WTC11 (cell line): ENCODE measurements around the gene KIAA1586. TPM values are rescaled to one million over a fixed set of nuclear protein-coding genes. Genes with fewer than 3 reads are reported as not detected.

Source experiments
- ATAC-seq: fragments of 200-7000 bp; cut with Tn5 transposase; 2 replicates; pipeline ENCODE4 v1.10.0; 2021; ENCODE audit warnings: mild to moderate bottlenecking, moderate library complexity
- CTCF ChIA-PET: fragments of 300-600 bp; sonication (Branson Sonifier 250); formaldehyde crosslinking; loops from one replicate; lab custom pipeline; 2021; ENCODE audit warnings: antibody characterized with exemption; lab: Charles Lee
- POLR2A ChIA-PET: fragments of 350-600 bp; sonication (Branson Sonifier 250); formaldehyde crosslinking; loops from one replicate; lab custom pipeline; 2021; ENCODE audit warnings: antibody characterized with exemption; lab: Charles Lee
- DNase-seq: peaks from one replicate; pipeline ENCODE4 v3.0.0; 2021; ENCODE audit warnings: low spot score
- H3K27ac Mint-ChIP-seq: 2 replicates; pipeline ENCODE4 v1.8.0; 2021; ENCODE audit warnings: mixed read lengths
- H3K27me3 Mint-ChIP-seq: 2 replicates; pipeline ENCODE4 v1.8.0; 2021; ENCODE audit warnings: low read depth, mild to moderate bottlenecking, moderate library complexity, mixed read lengths
- H3K36me3 Mint-ChIP-seq: 2 replicates; pipeline ENCODE4 v1.8.0; 2021; ENCODE audit warnings: mixed read lengths
- H3K4me1 Mint-ChIP-seq: 2 replicates; pipeline ENCODE4 v1.8.0; 2022; ENCODE audit warnings: mixed read lengths
- H3K4me3 Mint-ChIP-seq: 2 replicates; pipeline ENCODE4 v1.8.0; 2021; ENCODE audit warnings: mild to moderate bottlenecking, moderate library complexity, mixed read lengths
- H3K9me3 Mint-ChIP-seq: 2 replicates; pipeline ENCODE4 v1.8.0; 2021; ENCODE audit warnings: mixed read lengths
- CBFB ChIP-seq: sonication (generic); formaldehyde crosslinking; IDR thresholded peaks from 2 replicates; pipeline ENCODE4 v1.8.1; 2022; ENCODE audit warnings: mild to moderate bottlenecking, low read depth, missing genetic modification reagents
- ERG ChIP-seq: fragments of 250-450 bp; sonication (Bioruptor Pico); IDR thresholded peaks from 2 replicates; pipeline ENCODE4 v1.8.0; 2021; ENCODE audit warnings: mild to moderate bottlenecking
- JAZF1 ChIP-seq: fragments of 250-450 bp; sonication (Bioruptor Pico); IDR thresholded peaks from 2 replicates; pipeline ENCODE4 v1.9.0; 2021; ENCODE audit warnings: moderate library complexity, mild to moderate bottlenecking, inconsistent platforms
- MYBL2 ChIP-seq: sonication (generic); formaldehyde crosslinking; IDR thresholded peaks from 2 replicates; pipeline ENCODE4 v1.8.1; 2023; ENCODE audit warnings: mild to moderate bottlenecking, moderate library complexity, missing genetic modification reagents
- NFE2L1 ChIP-seq: sonication (generic); formaldehyde crosslinking; IDR thresholded peaks from 2 replicates; pipeline ENCODE4 v1.8.1; 2023; ENCODE audit warnings: missing genetic modification reagents
- NR2C2 ChIP-seq: sonication (generic); formaldehyde crosslinking; IDR thresholded peaks from 2 replicates; pipeline ENCODE4 v1.8.0; 2022; ENCODE audit warnings: mild to moderate bottlenecking, missing genetic modification reagents
- NR3C1 ChIP-seq: sonication (generic); formaldehyde crosslinking; conservative IDR thresholded peaks from 2 replicates; pipeline ENCODE4 v1.8.1; 2023; ENCODE audit warnings: low read depth, mild to moderate bottlenecking, missing genetic modification reagents
- PREB ChIP-seq: sonication (generic); formaldehyde crosslinking; IDR thresholded peaks from 2 replicates; pipeline ENCODE4 v1.8.1; 2022; ENCODE audit warnings: mild to moderate bottlenecking, missing genetic modification reagents, moderate library complexity, borderline replicate concordance
- SMAD3 ChIP-seq: sonication (generic); formaldehyde crosslinking; IDR thresholded peaks from 2 replicates; pipeline ENCODE4 v1.8.0; 2022; ENCODE audit warnings: missing genetic modification reagents, mild to moderate bottlenecking, borderline replicate concordance
- ZNF425 ChIP-seq: fragments of 250-450 bp; sonication (Bioruptor Pico); conservative IDR thresholded peaks from 2 replicates; pipeline ENCODE4 v1.9.0; 2021; ENCODE audit warnings: mild to moderate bottlenecking
- total RNA-seq: library from RNA; stranded (reverse); gene quantifications from 3 replicates; pipeline ENCODE4 v1.2.3, GENCODE V29; 2021
- TF ChIP-seq, protein P1 (sequence below): sonication (generic); formaldehyde crosslinking; IDR thresholded peaks from 2 replicates; pipeline ENCODE4 v1.8.1; 2023; ENCODE audit warnings: mild to moderate bottlenecking, missing genetic modification reagents, moderate library complexity
- TF ChIP-seq, protein P2 (sequence below): sonication (generic); formaldehyde crosslinking; IDR thresholded peaks from 2 replicates; pipeline ENCODE4 v1.8.1; 2023; ENCODE audit warnings: mild to moderate bottlenecking, missing genetic modification reagents
- TF ChIP-seq, protein P3 (sequence below): sonication (generic); formaldehyde crosslinking; IDR thresholded peaks from 2 replicates; pipeline ENCODE4 v1.8.0; 2022; ENCODE audit warnings: mild to moderate bottlenecking, missing genetic modification reagents
- TF ChIP-seq, protein P4 (sequence below): sonication (generic); formaldehyde crosslinking; IDR thresholded peaks from 2 replicates; pipeline ENCODE4 v1.8.1; 2022; ENCODE audit warnings: missing genetic modification reagents, borderline replicate concordance
- TF ChIP-seq, protein P5 (sequence below): sonication (generic); formaldehyde crosslinking; conservative IDR thresholded peaks from 2 replicates; pipeline ENCODE4 v1.8.1; 2022; ENCODE audit warnings: mild to moderate bottlenecking, missing genetic modification reagents

The KIAA1586 gene
- total RNA-seq, 1 experiment from 2014 or later = 17.2 TPM

GRCh38 chr6:57024321-57024720, 22.2 kb upstream of the KIAA1586 start:
- Mint-ChIP-seq H3K36me3 (peaks cover 15% of the 10 kb centered on the region), H3K27me3 (peaks cover 22% of the 10 kb centered on the region), H3K4me3 (no peak overlapping the region), H3K27ac (peak overlapping the region; percentile 77), H3K4me1 (peaks cover 52% of the 10 kb centered on the region), H3K9me3 (peaks cover 21% of the 10 kb centered on the region)
- CTCF ChIA-PET = interaction anchor here (1.3 to 2.4 kb wide), 3 partner anchors 69 to 180 kb away, joined by 3 to 15 read pairs (median 10); partner anchors contain the start of gene BEND6
- POLR2A ChIA-PET = interaction anchor here (0.6 kb wide), 1 partner anchor 148 kb away, joined by 3 read pairs; no protein-coding TSS in a partner anchor
- ATAC-seq (peak; percentile 50), DNase-seq (no peak)
- no peak for TF ChIP-seq SMAD3 (CRISPR knock-in tag)
- no peak for TF ChIP-seq ZNF425 (CRISPR knock-in tag)
- TF ChIP-seq JAZF1 = no peak
- no peak for TF ChIP-seq MYBL2
- TF ChIP-seq, protein P1, sequence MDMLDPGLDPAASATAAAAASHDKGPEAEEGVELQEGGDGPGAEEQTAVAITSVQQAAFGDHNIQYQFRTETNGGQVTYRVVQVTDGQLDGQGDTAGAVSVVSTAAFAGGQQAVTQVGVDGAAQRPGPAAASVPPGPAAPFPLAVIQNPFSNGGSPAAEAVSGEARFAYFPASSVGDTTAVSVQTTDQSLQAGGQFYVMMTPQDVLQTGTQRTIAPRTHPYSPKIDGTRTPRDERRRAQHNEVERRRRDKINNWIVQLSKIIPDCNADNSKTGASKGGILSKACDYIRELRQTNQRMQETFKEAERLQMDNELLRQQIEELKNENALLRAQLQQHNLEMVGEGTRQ = no peak
- TF ChIP-seq, protein P2, sequence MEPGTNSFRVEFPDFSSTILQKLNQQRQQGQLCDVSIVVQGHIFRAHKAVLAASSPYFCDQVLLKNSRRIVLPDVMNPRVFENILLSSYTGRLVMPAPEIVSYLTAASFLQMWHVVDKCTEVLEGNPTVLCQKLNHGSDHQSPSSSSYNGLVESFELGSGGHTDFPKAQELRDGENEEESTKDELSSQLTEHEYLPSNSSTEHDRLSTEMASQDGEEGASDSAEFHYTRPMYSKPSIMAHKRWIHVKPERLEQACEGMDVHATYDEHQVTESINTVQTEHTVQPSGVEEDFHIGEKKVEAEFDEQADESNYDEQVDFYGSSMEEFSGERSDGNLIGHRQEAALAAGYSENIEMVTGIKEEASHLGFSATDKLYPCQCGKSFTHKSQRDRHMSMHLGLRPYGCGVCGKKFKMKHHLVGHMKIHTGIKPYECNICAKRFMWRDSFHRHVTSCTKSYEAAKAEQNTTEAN = no peak
- TF ChIP-seq, protein P3, sequence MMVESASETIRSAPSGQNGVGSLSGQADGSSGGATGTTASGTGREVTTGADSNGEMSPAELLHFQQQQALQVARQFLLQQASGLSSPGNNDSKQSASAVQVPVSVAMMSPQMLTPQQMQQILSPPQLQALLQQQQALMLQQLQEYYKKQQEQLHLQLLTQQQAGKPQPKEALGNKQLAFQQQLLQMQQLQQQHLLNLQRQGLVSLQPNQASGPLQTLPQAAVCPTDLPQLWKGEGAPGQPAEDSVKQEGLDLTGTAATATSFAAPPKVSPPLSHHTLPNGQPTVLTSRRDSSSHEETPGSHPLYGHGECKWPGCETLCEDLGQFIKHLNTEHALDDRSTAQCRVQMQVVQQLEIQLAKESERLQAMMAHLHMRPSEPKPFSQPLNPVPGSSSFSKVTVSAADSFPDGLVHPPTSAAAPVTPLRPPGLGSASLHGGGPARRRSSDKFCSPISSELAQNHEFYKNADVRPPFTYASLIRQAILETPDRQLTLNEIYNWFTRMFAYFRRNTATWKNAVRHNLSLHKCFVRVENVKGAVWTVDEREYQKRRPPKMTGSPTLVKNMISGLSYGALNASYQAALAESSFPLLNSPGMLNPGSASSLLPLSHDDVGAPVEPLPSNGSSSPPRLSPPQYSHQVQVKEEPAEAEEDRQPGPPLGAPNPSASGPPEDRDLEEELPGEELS (CRISPR knock-in tag) = no peak
- no peak for TF ChIP-seq NFE2L1 (CRISPR knock-in tag)
- TF ChIP-seq, protein P4, sequence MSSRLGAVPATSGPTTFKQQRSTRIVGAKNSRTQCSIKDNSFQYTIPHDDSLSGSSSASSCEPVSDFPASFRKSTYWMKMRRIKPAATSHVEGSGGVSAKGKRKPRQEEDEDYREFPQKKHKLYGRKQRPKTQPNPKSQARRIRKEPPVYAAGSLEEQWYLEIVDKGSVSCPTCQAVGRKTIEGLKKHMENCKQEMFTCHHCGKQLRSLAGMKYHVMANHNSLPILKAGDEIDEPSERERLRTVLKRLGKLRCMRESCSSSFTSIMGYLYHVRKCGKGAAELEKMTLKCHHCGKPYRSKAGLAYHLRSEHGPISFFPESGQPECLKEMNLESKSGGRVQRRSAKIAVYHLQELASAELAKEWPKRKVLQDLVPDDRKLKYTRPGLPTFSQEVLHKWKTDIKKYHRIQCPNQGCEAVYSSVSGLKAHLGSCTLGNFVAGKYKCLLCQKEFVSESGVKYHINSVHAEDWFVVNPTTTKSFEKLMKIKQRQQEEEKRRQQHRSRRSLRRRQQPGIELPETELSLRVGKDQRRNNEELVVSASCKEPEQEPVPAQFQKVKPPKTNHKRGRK (CRISPR knock-in tag) = no peak
- TF ChIP-seq, protein P5, sequence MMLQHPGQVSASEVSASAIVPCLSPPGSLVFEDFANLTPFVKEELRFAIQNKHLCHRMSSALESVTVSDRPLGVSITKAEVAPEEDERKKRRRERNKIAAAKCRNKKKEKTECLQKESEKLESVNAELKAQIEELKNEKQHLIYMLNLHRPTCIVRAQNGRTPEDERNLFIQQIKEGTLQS (CRISPR knock-in tag) = no peak
- TF ChIP-seq PREB (CRISPR knock-in tag) = no peak
- no peak for TF ChIP-seq ERG
- no peak for TF ChIP-seq NR3C1 (CRISPR knock-in tag)

GRCh38 chr6:57024775-57025174, 21.7 kb upstream of the KIAA1586 start:
- ATAC-seq = no peak
- H3K4me1 Mint-ChIP-seq = peaks cover 56% of the 10 kb centered on the region
- TF ChIP-seq CBFB (CRISPR knock-in tag) (no peak), NR2C2 (CRISPR knock-in tag) (no peak)
- H3K27ac Mint-ChIP-seq = peak overlapping the region; percentile 77
- POLR2A ChIA-PET = interaction anchor here (0.6 kb wide), 1 partner anchor 148 kb away, joined by 3 read pairs; no protein-coding TSS in a partner anchor
- H3K9me3 Mint-ChIP-seq = peaks cover 21% of the 10 kb centered on the region
- H3K4me3 Mint-ChIP-seq = no peak overlapping the region
- H3K27me3 Mint-ChIP-seq = peaks cover 22% of the 10 kb centered on the region
- CTCF ChIA-PET = interaction anchor here (1.3 to 2.4 kb wide), 3 partner anchors 70 to 181 kb away, joined by 3 to 15 read pairs (median 10); partner anchors contain the start of gene BEND6
- H3K36me3 Mint-ChIP-seq = peaks cover 15% of the 10 kb centered on the region
- DNase-seq = no peak
